Lower lobe of right lung (tissue), 2 donors: Measurements from ENCODE around the gene ZNF133. TPM values are rescaled to one million over a fixed set of nuclear protein-coding genes. Genes with fewer than 3 reads are reported as not detected.
"Not testable (repeated sequence)": the region's sequence is repeated elsewhere in the genome, so short reads cannot be mapped to it uniquely, and the experiment has no call there.

Experiments used
- ATAC-seq, 2 donors: fragments of 200-7000 bp; cut with Tn5 transposase; one replicate each; pipeline ENCODE4 v1.9.1; 2020 to 2022; ENCODE audit warnings: mild to moderate bottlenecking in 2 of 2, moderate library complexity in 2 of 2
- DNase-seq: peaks from one replicate; pipeline ENCODE4 v3.0.0-alpha.2; 2020
- H3K27ac ChIP-seq: fragments of 200-600 bp; one replicate; pipeline ENCODE4 v1.8.0; 2022
- H3K27me3 ChIP-seq: fragments of 200-600 bp; one replicate; pipeline ENCODE4 v1.8.0; 2022; ENCODE audit warnings: low read depth
- H3K36me3 ChIP-seq: fragments of 200-600 bp; one replicate; pipeline ENCODE4 v1.8.0; 2022; ENCODE audit warnings: mild to moderate bottlenecking
- H3K4me1 ChIP-seq: fragments of 200-600 bp; one replicate; pipeline ENCODE4 v1.8.0; 2022
- H3K4me3 ChIP-seq: fragments of 200-600 bp; one replicate; pipeline ENCODE4 v1.8.0; 2022; ENCODE audit warnings: mild to moderate bottlenecking
- H3K9me3 ChIP-seq: fragments of 200-600 bp; one replicate; pipeline ENCODE4 v1.8.0; 2022
- intact Hi-C: fragments of 100-400 bp; cut with DNase I; formaldehyde crosslinking; loops from one replicate; pipeline ENCODE4 v1.11.0; 2022
- total RNA-seq: library from RNA; stranded (reverse); fragmentation: NEBNext Ultra II Directional; extraction: Animal tissue kit (Norgen Biotek cat#: 25700); gene quantifications from one replicate; pipeline ENCODE4 v1.2.1, GENCODE V29; 2021
- TF ChIP-seq, protein P1 (sequence below): fragments of 200-600 bp; IDR thresholded peaks from one replicate; pipeline ENCODE4 v1.8.0; 2022; ENCODE audit warnings: antibody characterized with exemption, mild to moderate bottlenecking
- donor health status: DM: no; HTN: yes; CAD: no; lungs with severe emphysema.

The ZNF133 gene
- total RNA-seq, 1 donor from 2014 or later = 12.4 TPM

DNA sequence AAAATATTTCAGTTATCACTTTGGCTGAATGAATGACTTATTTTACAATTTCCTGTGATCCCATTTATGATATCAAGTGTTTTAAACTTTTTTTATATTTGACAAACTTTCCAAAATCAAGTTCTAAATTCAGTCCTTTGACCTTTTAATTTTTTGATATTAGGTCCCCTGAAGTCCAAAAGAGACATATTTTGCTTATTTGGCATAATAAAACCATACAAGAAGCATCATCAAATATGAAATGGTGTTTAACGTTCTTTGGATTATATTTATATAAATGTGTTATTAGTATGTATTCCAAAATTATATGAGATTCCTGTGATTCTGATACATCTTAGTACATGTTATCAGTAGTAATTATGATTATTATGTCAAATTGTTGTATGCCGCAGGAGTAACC, 38.7 kb downstream of the ZNF133 start:
- ATAC-seq (no peak), DNase-seq (no peak)
- Histone ChIP-seq H3K36me3 (no peaks in the 10 kb centered on the region), H3K4me3 (no peak overlapping the region), H3K27me3 (no peaks in the 10 kb centered on the region), H3K9me3 (peaks cover 19% of the 10 kb centered on the region), H3K27ac (no peak overlapping the region), H3K4me1 (no peaks in the 10 kb centered on the region)
- TF ChIP-seq, protein P1, sequence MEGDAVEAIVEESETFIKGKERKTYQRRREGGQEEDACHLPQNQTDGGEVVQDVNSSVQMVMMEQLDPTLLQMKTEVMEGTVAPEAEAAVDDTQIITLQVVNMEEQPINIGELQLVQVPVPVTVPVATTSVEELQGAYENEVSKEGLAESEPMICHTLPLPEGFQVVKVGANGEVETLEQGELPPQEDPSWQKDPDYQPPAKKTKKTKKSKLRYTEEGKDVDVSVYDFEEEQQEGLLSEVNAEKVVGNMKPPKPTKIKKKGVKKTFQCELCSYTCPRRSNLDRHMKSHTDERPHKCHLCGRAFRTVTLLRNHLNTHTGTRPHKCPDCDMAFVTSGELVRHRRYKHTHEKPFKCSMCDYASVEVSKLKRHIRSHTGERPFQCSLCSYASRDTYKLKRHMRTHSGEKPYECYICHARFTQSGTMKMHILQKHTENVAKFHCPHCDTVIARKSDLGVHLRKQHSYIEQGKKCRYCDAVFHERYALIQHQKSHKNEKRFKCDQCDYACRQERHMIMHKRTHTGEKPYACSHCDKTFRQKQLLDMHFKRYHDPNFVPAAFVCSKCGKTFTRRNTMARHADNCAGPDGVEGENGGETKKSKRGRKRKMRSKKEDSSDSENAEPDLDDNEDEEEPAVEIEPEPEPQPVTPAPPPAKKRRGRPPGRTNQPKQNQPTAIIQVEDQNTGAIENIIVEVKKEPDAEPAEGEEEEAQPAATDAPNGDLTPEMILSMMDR = no peak
- intact Hi-C loops = no loop called here

DNA sequence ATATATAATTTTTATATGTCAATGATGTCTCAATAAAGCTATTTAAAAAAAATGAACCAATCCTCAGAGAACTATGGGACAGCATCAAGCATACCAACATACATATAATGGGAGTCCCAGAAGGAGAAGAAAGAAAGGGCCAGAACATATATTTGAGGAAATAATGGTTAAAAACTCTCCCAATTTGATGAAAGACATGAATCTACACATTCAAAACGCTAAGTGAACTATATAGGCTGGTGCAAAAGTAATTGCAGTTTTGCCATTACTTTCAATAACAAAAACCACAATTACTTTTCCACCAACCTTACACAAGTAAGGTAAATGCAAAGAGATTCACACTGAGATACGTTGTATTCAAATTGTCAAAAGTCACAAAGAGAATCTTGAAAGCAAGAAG, 43.4 kb downstream of the ZNF133 start:
- peaks cover 22% of the 10 kb centered on the region for H3K9me3 ChIP-seq
- intact Hi-C loops = no loop called here

GRCh38 chr20:18349749-18350148, 61.4 kb downstream of the ZNF133 start:
- intact Hi-C loops, H3K27ac ChIP-seq, H3K4me1 ChIP-seq, DNase-seq, H3K27me3 ChIP-seq, H3K36me3 ChIP-seq, H3K4me3 ChIP-seq, ATAC-seq, H3K9me3 ChIP-seq: not testable (repeated sequence)

More for the DNA sequence above, 43.4 kb downstream of the ZNF133 start:
- ATAC-seq = no peak
- H3K36me3 ChIP-seq = no peaks in the 10 kb centered on the region
- no peak overlapping the region for H3K27ac ChIP-seq
- no peaks in the 10 kb centered on the region for H3K4me1 ChIP-seq
- no peaks in the 10 kb centered on the region for H3K27me3 ChIP-seq
- TF ChIP-seq, protein P1 = no peak
- H3K4me3 ChIP-seq = no peak overlapping the region
- no peak for DNase-seq

- Histone ChIP-seq H3K4me1 (no peaks in the 10 kb centered on the region), H3K27me3 (no peaks in the 10 kb centered on the region), H3K4me3 (no peak overlapping the region), H3K36me3 (no peaks in the 10 kb centered on the region), H3K27ac (no peak overlapping the region), H3K9me3 (no peaks in the 10 kb centered on the region)
- DNase-seq = no peak
- intact Hi-C loops = no loop called here
- no peak for ATAC-seq
- TF ChIP-seq, protein P1 = no peak
Observed at GRCh38 chr20:18359854-18360253, 71.5 kb downstream of the ZNF133 start.

GRCh38 chr20:18360635-18361034, 72.3 kb downstream of the ZNF133 start:
- DNase-seq (no peak), ATAC-seq (no peak)
- Histone ChIP-seq H3K4me1 (no peaks in the 10 kb centered on the region), H3K36me3 (no peaks in the 10 kb centered on the region), H3K27ac (no peak overlapping the region), H3K9me3 (no peaks in the 10 kb centered on the region), H3K27me3 (no peaks in the 10 kb centered on the region), H3K4me3 (no peak overlapping the region)
- TF ChIP-seq, protein P1 = no peak
- intact Hi-C loops = no loop called here

GRCh38 chr20:18361678-18362077, 73.4 kb downstream of the ZNF133 start:
- no peak for DNase-seq
- H3K9me3 ChIP-seq = no peaks in the 10 kb centered on the region
- no peak for ATAC-seq
- TF ChIP-seq, protein P1 = no peak
- H3K36me3 ChIP-seq = no peaks in the 10 kb centered on the region
- H3K4me3 ChIP-seq = no peak overlapping the region
- no peaks in the 10 kb centered on the region for H3K27me3 ChIP-seq
- H3K27ac ChIP-seq = no peak overlapping the region
- H3K4me1 ChIP-seq = no peaks in the 10 kb centered on the region
- intact Hi-C loops = no loop called here
